ENCODE measurements around the gene CCNQ. TPM values are rescaled to one million over a fixed set of nuclear protein-coding genes. Genes with fewer than 3 reads are reported as not detected.

CCNQ gene
- total RNA-seq, 1 experiment from 2014 or later, result 20.3 TPM

DNA sequence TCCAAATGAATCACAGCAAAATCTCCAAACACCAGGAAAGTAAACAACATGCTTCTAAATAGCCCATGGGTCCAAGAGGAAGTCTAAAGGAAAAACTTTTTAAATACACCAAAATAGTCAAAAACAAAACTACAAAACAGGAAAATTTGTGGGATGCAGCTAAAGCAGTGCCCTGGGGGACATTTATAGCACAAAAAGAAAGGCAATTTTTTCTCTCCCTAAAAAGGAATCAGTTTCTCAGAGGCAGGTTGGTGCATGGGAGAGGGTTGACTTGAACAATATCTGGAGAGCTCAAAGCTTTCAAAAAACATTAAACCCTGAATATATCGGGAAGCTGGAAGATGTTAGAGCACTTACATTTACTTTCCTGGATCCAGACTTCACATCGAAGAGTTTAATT is 32.4 kb upstream of the CCNQ start (continued):
- TF ChIP-seq ZFX (IDR thresholded peaks at IDR 0.05) (no peak), SIN3A (IDR thresholded peaks at IDR 0.05; ENCODE audit: low read depth) (no peak), POLR2AphosphoS5 (IDR thresholded peaks at IDR 0.05; ENCODE audit: low read depth, low read length) (no peak), JUND (IDR thresholded peaks at IDR 0.05) (no peak), FOSL1 (IDR thresholded peaks at IDR 0.05; ENCODE audit: low read depth) (no peak), YY1 (IDR thresholded peaks at IDR 0.05; ENCODE audit: extremely low read depth, insufficient replicate concordance, low read depth, low read length) (no peak)
- TF ChIP-seq, protein P1, sequence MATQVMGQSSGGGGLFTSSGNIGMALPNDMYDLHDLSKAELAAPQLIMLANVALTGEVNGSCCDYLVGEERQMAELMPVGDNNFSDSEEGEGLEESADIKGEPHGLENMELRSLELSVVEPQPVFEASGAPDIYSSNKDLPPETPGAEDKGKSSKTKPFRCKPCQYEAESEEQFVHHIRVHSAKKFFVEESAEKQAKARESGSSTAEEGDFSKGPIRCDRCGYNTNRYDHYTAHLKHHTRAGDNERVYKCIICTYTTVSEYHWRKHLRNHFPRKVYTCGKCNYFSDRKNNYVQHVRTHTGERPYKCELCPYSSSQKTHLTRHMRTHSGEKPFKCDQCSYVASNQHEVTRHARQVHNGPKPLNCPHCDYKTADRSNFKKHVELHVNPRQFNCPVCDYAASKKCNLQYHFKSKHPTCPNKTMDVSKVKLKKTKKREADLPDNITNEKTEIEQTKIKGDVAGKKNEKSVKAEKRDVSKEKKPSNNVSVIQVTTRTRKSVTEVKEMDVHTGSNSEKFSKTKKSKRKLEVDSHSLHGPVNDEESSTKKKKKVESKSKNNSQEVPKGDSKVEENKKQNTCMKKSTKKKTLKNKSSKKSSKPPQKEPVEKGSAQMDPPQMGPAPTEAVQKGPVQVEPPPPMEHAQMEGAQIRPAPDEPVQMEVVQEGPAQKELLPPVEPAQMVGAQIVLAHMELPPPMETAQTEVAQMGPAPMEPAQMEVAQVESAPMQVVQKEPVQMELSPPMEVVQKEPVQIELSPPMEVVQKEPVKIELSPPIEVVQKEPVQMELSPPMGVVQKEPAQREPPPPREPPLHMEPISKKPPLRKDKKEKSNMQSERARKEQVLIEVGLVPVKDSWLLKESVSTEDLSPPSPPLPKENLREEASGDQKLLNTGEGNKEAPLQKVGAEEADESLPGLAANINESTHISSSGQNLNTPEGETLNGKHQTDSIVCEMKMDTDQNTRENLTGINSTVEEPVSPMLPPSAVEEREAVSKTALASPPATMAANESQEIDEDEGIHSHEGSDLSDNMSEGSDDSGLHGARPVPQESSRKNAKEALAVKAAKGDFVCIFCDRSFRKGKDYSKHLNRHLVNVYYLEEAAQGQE (IDR thresholded peaks at IDR 0.05; ENCODE audit: low read depth), result no peak

DNA sequence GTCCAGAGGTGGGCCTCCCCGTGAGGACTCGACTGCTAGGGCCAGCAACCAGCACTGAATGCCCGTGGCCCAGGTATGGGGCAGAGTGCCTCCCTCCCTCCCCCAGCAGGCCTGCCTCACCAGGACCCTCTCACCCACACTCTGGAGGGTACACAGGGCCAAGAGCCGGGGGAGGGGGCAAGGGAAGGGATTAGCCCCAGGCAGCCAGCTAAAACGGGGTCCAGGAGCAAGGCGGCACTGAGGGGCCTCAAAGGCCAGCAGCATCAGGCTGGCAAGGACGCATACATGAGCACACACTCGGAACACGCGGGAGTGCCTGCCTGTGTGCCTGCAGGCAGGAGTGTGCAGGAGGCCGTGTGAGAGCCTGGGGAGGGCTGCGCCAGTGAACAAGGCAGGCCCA is 29.7 kb upstream of the CCNQ start:
- CTCF ChIA-PET, result no interaction called here
- Histone ChIP-seq H3K4me3 (replicated peaks in 1 of 2; ENCODE audit: low read depth in 1 of 2, low read length in 2 of 2) (no peak overlapping the region), H3K9me3 (ENCODE audit: control insufficient read depth in 1 of 2, insufficient read depth in 1 of 2, low read depth in 1 of 2, low read length in 2 of 2) (no peaks in the 10 kb centered on the region), H3K79me2 (ENCODE audit: insufficient read depth, low read length) (no peaks in the 10 kb centered on the region), H2AFZ (ENCODE audit: low read depth, low read length, poor library complexity, severe bottlenecking) (no peak overlapping the region), H3K4me1 (ENCODE audit: control insufficient read depth in 1 of 2, insufficient read depth in 2 of 2, low read length in 2 of 2) (no peaks in the 10 kb centered on the region), H3K9ac (ENCODE audit: low read length) (no peak overlapping the region), H4K20me1 (ENCODE audit: insufficient read depth) (no peaks in the 10 kb centered on the region), H3K27me3 (ENCODE audit: insufficient read depth, low read length) (no peaks in the 10 kb centered on the region), H3K4me2 (ENCODE audit: low read length) (no peak overlapping the region), H3K36me3 (ENCODE audit: control insufficient read depth in 1 of 2, insufficient read depth in 2 of 2, low read length in 2 of 2) (no peaks in the 10 kb centered on the region), H3K27ac (ENCODE audit: low read depth, low read length) (no peak overlapping the region), H3K9me2 (ENCODE audit: insufficient read depth) (no peaks in the 10 kb centered on the region)
- intact Hi-C loops (cut with micrococcal nuclease), result no loop called here
- TF ChIP-seq CBX3 (IDR thresholded peaks at IDR 0.05; ENCODE audit: low read depth) (no peak), YY1 (IDR thresholded peaks at IDR 0.05; ENCODE audit: extremely low read depth, insufficient replicate concordance, low read depth, low read length) (no peak), ZNF274 (IDR thresholded peaks at IDR 0.05; ENCODE audit: low read depth, low read length) (no peak), ZFX (IDR thresholded peaks at IDR 0.05) (no peak), POLR2A (IDR thresholded peaks at IDR 0.05; ENCODE audit: borderline replicate concordance, extremely low read depth, insufficient read depth, insufficient read length) (no peak), FOSL1 (IDR thresholded peaks at IDR 0.05; ENCODE audit: low read depth) (no peak), ELF1 (IDR thresholded peaks at IDR 0.05; ENCODE audit: borderline replicate concordance, low read depth) (no peak), EGR1 (IDR thresholded peaks at IDR 0.05; ENCODE audit: low read depth) (no peak)
- TF ChIP-seq, protein P2, sequence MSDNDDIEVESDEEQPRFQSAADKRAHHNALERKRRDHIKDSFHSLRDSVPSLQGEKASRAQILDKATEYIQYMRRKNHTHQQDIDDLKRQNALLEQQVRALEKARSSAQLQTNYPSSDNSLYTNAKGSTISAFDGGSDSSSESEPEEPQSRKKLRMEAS (IDR thresholded peaks at IDR 0.05), result no peak
- POLR2A ChIA-PET, result no interaction called here
- ATAC-seq (no peak), DNase-seq (ENCODE audit: low read depth, low spot score) (no peak)
- RAD21 ChIA-PET (ENCODE audit: low non-redundant PET in 1 of 2, low total read pairs in 2 of 2, uncharacterized antibody in 2 of 2, unreplicated experiment in 2 of 2), result no interaction called here
- BruUV-seq (replicated peaks), result no TSS peak
